Measurements from ENCODE around the gene OSBPL1A.
"Not testable (repeated sequence)": the region's sequence is repeated elsewhere in the genome, so short reads cannot be mapped to it uniquely, and the experiment has no call there.

The OSBPL1A gene

GRCh38 chr18:24176727-24177416 is 220.8 kb downstream of the OSBPL1A start:
- DNase-seq, result no peak

GRCh38 chr18:24173997-24174396 is 223.6 kb downstream of the OSBPL1A start:
- no peak for DNase-seq

GRCh38 chr18:24170360-24170759 is 227.3 kb downstream of the OSBPL1A start:
- no peak for DNase-seq

- DNase-seq, result no peak
These were observed 229.1 kb downstream of the OSBPL1A start for GRCh38 chr18:24168496-24168895.

GRCh38 chr18:24161304-24161703 is 236.3 kb downstream of the OSBPL1A start:
- no peak for DNase-seq

GRCh38 chr18:24160086-24160485 is 237.5 kb downstream of the OSBPL1A start:
- no peak for DNase-seq

- DNase-seq, result no peak
These were observed 239.8 kb downstream of the OSBPL1A start for GRCh38 chr18:24157855-24158254.

GRCh38 chr18:24153397-24153796 is 244.2 kb downstream of the OSBPL1A start:
- DNase-seq, result no peak

GRCh38 chr18:24149591-24149990 is 248.0 kb downstream of the OSBPL1A start:
- not testable (repeated sequence) for DNase-seq

GRCh38 chr18:24142376-24142775 is 255.2 kb downstream of the OSBPL1A start:
- no peak for DNase-seq

- no peak for DNase-seq
These were observed 256.9 kb downstream of the OSBPL1A start for GRCh38 chr18:24140697-24141096.

- DNase-seq, result no peak
These were observed 258.6 kb downstream of the OSBPL1A start, which contains the start of gene CABYR for GRCh38 chr18:24138789-24139616. CABYR (plus strand) TSS chr18:24139062; CDS start chr18:24143115, 4,053 bp downstream.

GRCh38 chr18:24138409-24138788 is 259.2 kb downstream of the OSBPL1A start:
- no peak for DNase-seq

- no peak for DNase-seq
These were observed 260.7 kb downstream of the OSBPL1A start for GRCh38 chr18:24136967-24137373.

- DNase-seq, result no peak
These were observed 267.1 kb downstream of the OSBPL1A start for GRCh38 chr18:24130494-24130893.

GRCh38 chr18:24128700-24129099 is 268.9 kb downstream of the OSBPL1A start:
- DNase-seq, result no peak

GRCh38 chr18:24127735-24128134 is 269.9 kb downstream of the OSBPL1A start:
- no peak for DNase-seq

- DNase-seq, result no peak
These were observed 271.3 kb downstream of the OSBPL1A start for GRCh38 chr18:24126155-24126961.

GRCh38 chr18:24121625-24122024 is 276.0 kb downstream of the OSBPL1A start:
- DNase-seq, result no peak

GRCh38 chr18:24120676-24121075 is 276.9 kb downstream of the OSBPL1A start:
- no peak for DNase-seq

GRCh38 chr18:24118750-24119577 is 278.7 kb downstream of the OSBPL1A start:
- peak; percentile 24 for DNase-seq

- DNase-seq, result no peak
These were observed 282.0 kb downstream of the OSBPL1A start for GRCh38 chr18:24115628-24116027.

All from KG1 (cell line).